GM18517 (cell line): ENCODE results near the gene KCNK13.
"Not testable (repeated sequence)": the region's sequence is repeated elsewhere in the genome, so short reads cannot be mapped to it uniquely, and the experiment has no call there.

Experiments used
- ATAC-seq: cut with Tn5 transposase; IDR thresholded peaks from one replicate; pipeline ENCODE4 v1.9.1; 2021; ENCODE audit warnings: mild to moderate bottlenecking, moderate library complexity; ENCODE audit not compliant: unreplicated experiment

Gene KCNK13

GRCh38 chr14:90061685-90062126, at the start of gene KCNK13:
KCNK13 (plus strand) TSS chr14:90061994; CDS start chr14:90062206, 212 bp downstream.
- no peak for ATAC-seq

- no peak for ATAC-seq
Measured at GRCh38 chr14:90017371-90017770, 44.4 kb upstream of the KCNK13 start.

- ATAC-seq, result no peak
Measured at GRCh38 chr14:90019824-90020523, 41.8 kb upstream of the KCNK13 start.

GRCh38 chr14:90023176-90023896, 38.5 kb upstream of the KCNK13 start:
- no peak for ATAC-seq

- ATAC-seq, result no peak
Measured at GRCh38 chr14:90024910-90025309, 36.9 kb upstream of the KCNK13 start.

GRCh38 chr14:90026608-90027007, 35.2 kb upstream of the KCNK13 start:
- ATAC-seq, result not testable (repeated sequence)

- ATAC-seq, result no peak
Measured at GRCh38 chr14:90027842-90028241, 34.0 kb upstream of the KCNK13 start.

- ATAC-seq, result no peak
Measured at GRCh38 chr14:90034156-90034555, 27.6 kb upstream of the KCNK13 start.

GRCh38 chr14:90034835-90035525, 26.8 kb upstream of the KCNK13 start:
- ATAC-seq, result no peak

- ATAC-seq, result no peak
Measured at GRCh38 chr14:90039253-90040010, 22.4 kb upstream of the KCNK13 start.

GRCh38 chr14:90040411-90040810, 21.4 kb upstream of the KCNK13 start:
- no peak for ATAC-seq

GRCh38 chr14:90042496-90043252, 19.1 kb upstream of the KCNK13 start:
- ATAC-seq, result no peak

- no peak for ATAC-seq
Measured at GRCh38 chr14:90045616-90046015, 16.2 kb upstream of the KCNK13 start.

- ATAC-seq, result no peak
Measured at GRCh38 chr14:90049390-90049789, 12.4 kb upstream of the KCNK13 start.

- no peak for ATAC-seq
Measured at GRCh38 chr14:90050271-90050670, 11.5 kb upstream of the KCNK13 start.

- no peak for ATAC-seq
Measured at GRCh38 chr14:90053044-90053443, 8.8 kb upstream of the KCNK13 start.

- ATAC-seq, result no peak
Measured at GRCh38 chr14:90054803-90055202, 7.0 kb upstream of the KCNK13 start.

- ATAC-seq, result no peak
Measured at GRCh38 chr14:90056826-90057225, 5.0 kb upstream of the KCNK13 start.

GRCh38 chr14:90058876-90059458, 2.8 kb upstream of the KCNK13 start:
- no peak for ATAC-seq
